Pancreas (tissue), 10 donors: ENCODE results near the gene GMDS. TPM values are rescaled to one million over a fixed set of nuclear protein-coding genes. Genes with fewer than 3 reads are reported as not detected.

ENCODE experiments used
- ATAC-seq, 4 donors: fragments of 200-7000 bp; cut with Tn5 transposase; one replicate each; pipeline versions ENCODE4 v1.8.0 to v1.9.1; 2020; ENCODE audit warnings: mild to moderate bottlenecking in 4 of 4, moderate library complexity in 4 of 4
- DNase-seq, 6 donors: peaks; one replicate each; pipeline ENCODE4 v3.0.0-alpha.2; 2020
- FAIRE-seq: peaks from 2 replicates; lab custom pipeline; 2012; peaks lifted over from hg19 to GRCh38; lab: Jason Lieb, UNC
- H3K27ac ChIP-seq, 4 donors: fragments of 200-600 bp; sonication (generic); 1 replicate in 3 of 4; 2 replicates in 1 of 4; pipeline versions ENCODE4 v1.5.0 to v1.8.0; 2020
- H3K27me3 ChIP-seq, 4 donors: fragments of 200-600 bp; one replicate each; pipeline ENCODE4 v1.8.0; 2021
- H3K36me3 ChIP-seq, 3 donors: fragments of 200-600 bp; sonication (generic) in 1 of 3; one replicate each; pipeline versions ENCODE4 v1.5.0 to v1.8.0; 2020 to 2021
- H3K4me1 ChIP-seq, 3 donors: fragments of 200-600 bp; one replicate each; pipeline ENCODE4 v1.8.0; 2021
- H3K4me3 ChIP-seq, 4 donors: fragments of 200-600 bp; sonication (generic) in 2 of 4; one replicate each; pipeline versions ENCODE4 v1.5.0 to v1.8.0; 2020 to 2021
- H3K9me3 ChIP-seq, 4 donors: fragments of 200-600 bp; one replicate each; pipeline ENCODE4 v1.8.0; 2021
- WGBS, 2 donors: extraction: QIAGEN DNeasy Blood & Tissue Kit; methylation state at CpG; one replicate each; pipeline ENCODE4 v1.1.7; 2013; 5-methylcytosine and 5-hydroxymethylcytosine counted together
- intact Hi-C, 3 donors: fragments of 100-400 bp; cut with DNase I; formaldehyde crosslinking; loops; one replicate each; pipeline versions ENCODE4 v1.11.1 to v1.14.2; 2022
- polyA plus RNA-seq, 2 donors: library from polyadenylated mRNA; stranded (reverse); fragments of 200-250 nt; gene quantifications; one replicate each; pipeline ENCODE4 v1.2.3, GENCODE V29; 2013
- total RNA-seq, 6 donors: library from RNA; stranded (reverse); fragmentation: NEBNext Ultra II Directional in 4 of 6; extraction: Animal tissue kit (Norgen Biotek cat#: 25700) in 4 of 6; gene quantifications; one replicate each; pipeline versions ENCODE4 v1.2.1 to v1.2.4, GENCODE V29; 2021 to 2023
- TF ChIP-seq, protein P1 (sequence below), 4 donors: fragments of 200-600 bp; sonication (generic) in 3 of 4; IDR thresholded peaks; one replicate each; pipeline versions ENCODE4 v1.5.0 to v1.8.0; 2021; ENCODE audit warnings: antibody characterized with exemption in 4 of 4
- donor health status: healthy with polysubstance abuse.
- donor health status: DM: no; HTN: no; CAD: no; lungs with moderate emphysema.
- donor health status: DM: no; HTN: no; CAD: no.
- donor health status: control.
- donor health status: control.
- donor health status: Bipolar disorder and iron deficiency.
- donor health status: DM: yes; HTN: yes; CAD: no.
- donor health status: DM: no; HTN: no; CAD: no.
- donor health status: DM: no; HTN: no; CAD: no.
- donor health status: DM: yes; HTN: yes; CAD: no.

The GMDS gene
- total and polyA plus RNA-seq, 8 donors: 7.6 to 40.8 (median 26.5) TPM

- no peak for FAIRE-seq
- Histone ChIP-seq H3K27me3 (no peaks in the 10 kb centered on the region), H3K36me3 (no peaks in the 10 kb centered on the region), H3K4me1 (no peaks in the 10 kb centered on the region), H3K27ac (no peak overlapping the region), H3K9me3 (no peaks in the 10 kb centered on the region), H3K4me3 (no peak overlapping the region)
- intact Hi-C loops: no loop called here
- ATAC-seq: no peak
- DNase-seq: no peak
- 82 to 84% methylated on average over 8 of the region's 8 CpGs for WGBS, 2 donors
- TF ChIP-seq, protein P1, sequence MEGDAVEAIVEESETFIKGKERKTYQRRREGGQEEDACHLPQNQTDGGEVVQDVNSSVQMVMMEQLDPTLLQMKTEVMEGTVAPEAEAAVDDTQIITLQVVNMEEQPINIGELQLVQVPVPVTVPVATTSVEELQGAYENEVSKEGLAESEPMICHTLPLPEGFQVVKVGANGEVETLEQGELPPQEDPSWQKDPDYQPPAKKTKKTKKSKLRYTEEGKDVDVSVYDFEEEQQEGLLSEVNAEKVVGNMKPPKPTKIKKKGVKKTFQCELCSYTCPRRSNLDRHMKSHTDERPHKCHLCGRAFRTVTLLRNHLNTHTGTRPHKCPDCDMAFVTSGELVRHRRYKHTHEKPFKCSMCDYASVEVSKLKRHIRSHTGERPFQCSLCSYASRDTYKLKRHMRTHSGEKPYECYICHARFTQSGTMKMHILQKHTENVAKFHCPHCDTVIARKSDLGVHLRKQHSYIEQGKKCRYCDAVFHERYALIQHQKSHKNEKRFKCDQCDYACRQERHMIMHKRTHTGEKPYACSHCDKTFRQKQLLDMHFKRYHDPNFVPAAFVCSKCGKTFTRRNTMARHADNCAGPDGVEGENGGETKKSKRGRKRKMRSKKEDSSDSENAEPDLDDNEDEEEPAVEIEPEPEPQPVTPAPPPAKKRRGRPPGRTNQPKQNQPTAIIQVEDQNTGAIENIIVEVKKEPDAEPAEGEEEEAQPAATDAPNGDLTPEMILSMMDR (IDR thresholded peaks at IDR 0.05): no peak
Observed at GRCh38 chr6:1702580-1703051, 542.8 kb downstream of the GMDS start.

- 89 to 92% methylated on average over 12 of the region's 12 CpGs for WGBS, 2 donors
- intact Hi-C loops: no loop called here
- no peak for DNase-seq
- TF ChIP-seq, protein P1 (IDR thresholded peaks at IDR 0.05): no peak
- Histone ChIP-seq H3K9me3 (no peaks in the 10 kb centered on the region), H3K27ac (no peak overlapping the region), H3K4me1 (no peaks in the 10 kb centered on the region), H3K36me3 (no peaks in the 10 kb centered on the region), H3K27me3 (no peaks in the 10 kb centered on the region), H3K4me3 (no peak overlapping the region)
- peak; percentile 61 for FAIRE-seq
- ATAC-seq: peak in 1 of 4 donors; percentile 43
Observed at GRCh38 chr6:1701668-1702353, 543.6 kb downstream of the GMDS start.

DNA sequence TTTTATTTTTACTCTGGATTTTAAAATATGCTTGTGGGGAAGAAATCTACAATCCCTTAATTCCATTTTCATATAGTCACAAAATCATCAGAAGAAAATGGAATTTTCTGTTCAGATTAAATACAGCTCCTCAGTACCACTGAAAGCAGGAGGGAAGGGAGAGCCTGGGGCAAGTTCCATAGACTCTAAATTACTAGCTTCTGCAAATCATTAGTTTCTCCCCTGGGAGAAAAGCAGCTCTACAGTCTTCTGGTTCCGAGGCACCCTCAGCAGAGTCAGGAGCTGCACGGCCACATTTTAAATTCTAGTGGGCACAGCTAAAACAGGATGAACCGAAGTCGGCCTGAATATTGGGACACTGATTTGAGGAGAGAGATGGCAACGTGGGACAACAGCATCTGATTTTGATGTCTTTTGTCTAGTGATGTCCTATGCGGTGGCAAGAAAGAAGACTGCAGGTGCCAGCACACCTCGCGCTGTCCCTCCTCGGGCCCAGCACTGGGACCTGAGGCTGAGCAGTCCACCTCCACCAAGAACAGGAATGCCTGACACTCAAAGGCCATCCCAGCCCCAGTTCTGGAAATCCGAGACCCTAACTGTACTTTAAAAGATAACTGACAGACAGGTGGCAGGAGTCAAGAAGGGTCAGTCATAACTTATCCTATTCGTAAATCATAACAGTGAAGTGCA lies 545.0 kb downstream of the GMDS start:
- no peak for DNase-seq
- intact Hi-C loops: no loop called here
- Histone ChIP-seq H3K4me3 (no peak overlapping the region), H3K27me3 (no peaks in the 10 kb centered on the region), H3K27ac (no peak overlapping the region), H3K9me3 (no peaks in the 10 kb centered on the region), H3K36me3 (no peaks in the 10 kb centered on the region), H3K4me1 (no peaks in the 10 kb centered on the region)
- 89 to 90% methylated on average over 11 of the region's 11 CpGs for WGBS, 2 donors
- no peak for FAIRE-seq
- TF ChIP-seq, protein P1 (IDR thresholded peaks at IDR 0.05): no peak
- ATAC-seq: no peak

DNA sequence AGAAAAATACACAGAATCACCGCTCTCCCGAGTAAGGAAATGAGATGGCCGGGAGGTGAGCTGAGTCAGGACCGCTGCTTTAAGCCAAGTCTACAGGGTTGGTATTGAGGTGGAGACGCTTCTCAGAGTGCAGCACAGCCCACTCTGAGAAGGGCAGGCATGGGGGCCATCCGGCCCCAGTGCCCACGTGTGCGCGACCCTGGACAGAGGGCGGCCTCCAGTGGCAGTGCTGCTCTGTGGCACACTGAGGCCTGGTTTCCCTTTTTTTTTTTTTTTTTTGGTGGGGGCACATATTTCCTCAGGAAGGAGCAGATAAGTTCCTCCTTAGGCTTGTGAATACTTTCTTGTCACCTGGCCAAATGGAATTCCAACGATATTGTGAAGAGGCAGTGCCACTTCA lies 546.9 kb downstream of the GMDS start:
- TF ChIP-seq, protein P1 (IDR thresholded peaks at IDR 0.05): no peak
- no peak overlapping the region for H3K4me3 ChIP-seq
- ATAC-seq: no peak
- H3K4me1 ChIP-seq: no peaks in the 10 kb centered on the region
- FAIRE-seq: no peak
- DNase-seq: no peak
- WGBS, 2 donors: 89 to 92% methylated on average over 11 of the region's 11 CpGs
- intact Hi-C loops: no loop called here
- no peak overlapping the region for H3K27ac ChIP-seq
- H3K36me3 ChIP-seq: no peaks in the 10 kb centered on the region
- H3K27me3 ChIP-seq: no peaks in the 10 kb centered on the region
- no peaks in the 10 kb centered on the region for H3K9me3 ChIP-seq
